ENCODE results near the gene ZNF423. TPM values are rescaled to one million over a fixed set of nuclear protein-coding genes. Genes with fewer than 3 reads are reported as not detected.

Gene ZNF423
- total and polyA plus RNA-seq, 2 experiments from 2014 or later: 0.43 to 0.49 TPM

GRCh38 chr16:49743658-49744057, 112.3 kb downstream of the ZNF423 start:
- no peaks in the 10 kb centered on the region for H3K9me3 ChIP-seq (ENCODE audit: low read depth)
- H3K27ac ChIP-seq: no peak overlapping the region
- H4K20me1 ChIP-seq (ENCODE audit: insufficient read depth): no peaks in the 10 kb centered on the region
- in situ Hi-C loops (cut with MboI): no loop called here
- DNase-seq: no peak
- H3K79me2 ChIP-seq (ENCODE audit: insufficient read depth): no peaks in the 10 kb centered on the region
- no peak overlapping the region for H3K9ac ChIP-seq
- TF ChIP-seq EZH2 (IDR thresholded peaks at IDR 0.05; ENCODE audit: insufficient read depth, poor library complexity, severe bottlenecking) (no peak), EZH2phosphoT487 (IDR thresholded peaks at IDR 0.05; ENCODE audit: insufficient read depth, low read depth) (no peak)
- no peaks in the 10 kb centered on the region for H3F3A ChIP-seq (ENCODE audit: insufficient read depth)
- 47 to 52% methylated on average over 10 of the region's 10 CpGs for WGBS, 2 experiments (ENCODE audit: low coverage in 1 of 2, low lambda C conversion rate in 2 of 2, missing lambda C conversion rate in 2 of 2)
- H3K4me1 ChIP-seq (ENCODE audit: insufficient read depth): no peaks in the 10 kb centered on the region
- no peaks in the 10 kb centered on the region for H3K27me3 ChIP-seq (replicated peaks; ENCODE audit: insufficient read depth)
- H3K36me3 ChIP-seq (ENCODE audit: low read depth): no peaks in the 10 kb centered on the region
- no peaks in the 10 kb centered on the region for H3K9me2 ChIP-seq (ENCODE audit: insufficient read depth)
- no peak overlapping the region for H2AFZ ChIP-seq
- no peak overlapping the region for H3K4me2 ChIP-seq (ENCODE audit: unreplicated experiment)
- H3K4me3 ChIP-seq: no peak overlapping the region

GRCh38 chr16:49743203-49743464, 112.8 kb downstream of the ZNF423 start:
- Histone ChIP-seq H3K9me3 (ENCODE audit: low read depth) (no peaks in the 10 kb centered on the region), H3K4me1 (ENCODE audit: insufficient read depth) (no peaks in the 10 kb centered on the region), H3K27me3 (replicated peaks; ENCODE audit: insufficient read depth) (no peaks in the 10 kb centered on the region), H4K20me1 (ENCODE audit: insufficient read depth) (no peaks in the 10 kb centered on the region), H3K4me2 (ENCODE audit: unreplicated experiment) (no peak overlapping the region), H3K9ac (no peak overlapping the region), H3K4me3 (no peak overlapping the region), H2AFZ (no peak overlapping the region), H3K36me3 (ENCODE audit: low read depth) (no peaks in the 10 kb centered on the region), H3K79me2 (ENCODE audit: insufficient read depth) (no peaks in the 10 kb centered on the region), H3K9me2 (ENCODE audit: insufficient read depth) (no peaks in the 10 kb centered on the region), H3K27ac (no peak overlapping the region), H3F3A (ENCODE audit: insufficient read depth) (no peaks in the 10 kb centered on the region)
- TF ChIP-seq EZH2 (IDR thresholded peaks at IDR 0.05; ENCODE audit: insufficient read depth, poor library complexity, severe bottlenecking) (no peak), EZH2phosphoT487 (IDR thresholded peaks at IDR 0.05; ENCODE audit: insufficient read depth, low read depth) (no peak)
- in situ Hi-C loops (cut with MboI): no loop called here
- 58 to 63% methylated on average over 4 of the region's 4 CpGs for WGBS, 2 experiments (ENCODE audit: low coverage in 1 of 2, low lambda C conversion rate in 2 of 2, missing lambda C conversion rate in 2 of 2)
- DNase-seq: no peak

- no peak overlapping the region for H3K4me2 ChIP-seq (ENCODE audit: unreplicated experiment)
- H2AFZ ChIP-seq: no peak overlapping the region
- DNase-seq: no peak
- H3K4me3 ChIP-seq: no peak overlapping the region
- H3K4me1 ChIP-seq (ENCODE audit: insufficient read depth): no peaks in the 10 kb centered on the region
- H3K27ac ChIP-seq: no peak overlapping the region
- H3K9ac ChIP-seq: no peak overlapping the region
- no peaks in the 10 kb centered on the region for H4K20me1 ChIP-seq (ENCODE audit: insufficient read depth)
- no peaks in the 10 kb centered on the region for H3K9me3 ChIP-seq (ENCODE audit: low read depth)
- in situ Hi-C loops (cut with MboI): no loop called here
- H3K79me2 ChIP-seq (ENCODE audit: insufficient read depth): no peaks in the 10 kb centered on the region
- H3K27me3 ChIP-seq (replicated peaks; ENCODE audit: insufficient read depth): no peaks in the 10 kb centered on the region
- H3K36me3 ChIP-seq (ENCODE audit: low read depth): no peaks in the 10 kb centered on the region
- H3F3A ChIP-seq (ENCODE audit: insufficient read depth): no peaks in the 10 kb centered on the region
- no peak for TF ChIP-seq EZH2phosphoT487 (IDR thresholded peaks at IDR 0.05; ENCODE audit: insufficient read depth, low read depth)
- TF ChIP-seq EZH2 (IDR thresholded peaks at IDR 0.05; ENCODE audit: insufficient read depth, poor library complexity, severe bottlenecking): no peak
- no peaks in the 10 kb centered on the region for H3K9me2 ChIP-seq (ENCODE audit: insufficient read depth)
- 73 to 79% methylated on average over 19 of the region's 19 CpGs for WGBS, 2 experiments (ENCODE audit: low coverage in 1 of 2, low lambda C conversion rate in 2 of 2, missing lambda C conversion rate in 2 of 2)
Measured at GRCh38 chr16:49742428-49743202, 113.3 kb downstream of the ZNF423 start.

- Histone ChIP-seq H3K27me3 (replicated peaks; ENCODE audit: insufficient read depth) (no peaks in the 10 kb centered on the region), H3K79me2 (ENCODE audit: insufficient read depth) (no peaks in the 10 kb centered on the region), H3K9me3 (ENCODE audit: low read depth) (no peaks in the 10 kb centered on the region), H3F3A (ENCODE audit: insufficient read depth) (no peaks in the 10 kb centered on the region), H3K4me1 (ENCODE audit: insufficient read depth) (no peaks in the 10 kb centered on the region), H3K36me3 (ENCODE audit: low read depth) (no peaks in the 10 kb centered on the region), H3K27ac (no peak overlapping the region), H4K20me1 (ENCODE audit: insufficient read depth) (no peaks in the 10 kb centered on the region), H2AFZ (no peak overlapping the region), H3K4me2 (ENCODE audit: unreplicated experiment) (no peak overlapping the region), H3K9ac (no peak overlapping the region), H3K4me3 (no peak overlapping the region), H3K9me2 (ENCODE audit: insufficient read depth) (no peaks in the 10 kb centered on the region)
- DNase-seq: no peak
- 51 to 57% methylated on average over 7 of the region's 7 CpGs for WGBS, 2 experiments (ENCODE audit: low coverage in 1 of 2, low lambda C conversion rate in 2 of 2, missing lambda C conversion rate in 2 of 2)
- no peak for TF ChIP-seq EZH2 (IDR thresholded peaks at IDR 0.05; ENCODE audit: insufficient read depth, poor library complexity, severe bottlenecking)
- no peak for TF ChIP-seq EZH2phosphoT487 (IDR thresholded peaks at IDR 0.05; ENCODE audit: insufficient read depth, low read depth)
- in situ Hi-C loops (cut with MboI): no loop called here
Measured at GRCh38 chr16:49740256-49740655, 115.7 kb downstream of the ZNF423 start.

Measured in GM23248 (cell line).